H1 (cell line): ENCODE data around the gene CLPTM1L. TPM values are rescaled to one million over a fixed set of nuclear protein-coding genes. Genes with fewer than 3 reads are reported as not detected.

ENCODE experiments used
- CTCF ChIA-PET: fragments of 300-600 bp; sonication (Branson Sonifier 250); formaldehyde crosslinking; loops from one replicate; lab custom pipeline; 2021; ENCODE audit not compliant: partially characterized antibody; lab: Charles Lee
- POLR2A ChIA-PET: fragments of 300-600 bp; sonication (Branson Sonifier 250); formaldehyde crosslinking; loops from one replicate; lab custom pipeline; 2021; ENCODE audit warnings: inconsistent platforms; ENCODE audit not compliant: partially characterized antibody; lab: Charles Lee
- DNase-seq, 2 experiments: peaks; one replicate each; pipeline versions ENCODE4 v3.0.0 to v3.0.0-alpha.2; 2010 to 2022; ENCODE audit warnings: low spot score in 2 of 2, low read depth in 1 of 2, mixed read lengths in 1 of 2
- FAIRE-seq: peaks from 2 replicates; lab custom pipeline; 2011; peaks lifted over from hg19 to GRCh38; lab: Jason Lieb, UNC
- H2AFZ ChIP-seq: 2 replicates; pipeline ENCODE4 v1.8.1; 2012; ENCODE audit warnings: low read length, inconsistent platforms
- H2AK5ac ChIP-seq: 2 replicates; pipeline ENCODE4 v1.6.1; 2013; ENCODE audit warnings: low read depth, low read length
- H2BK120ac ChIP-seq: replicated peaks from 2 replicates; pipeline ENCODE3; 2013; ENCODE audit warnings: low read depth, low read length, inconsistent platforms
- H2BK12ac ChIP-seq: 2 replicates; pipeline ENCODE4 v1.6.1; 2013; ENCODE audit warnings: low read depth, low read length
- H2BK15ac ChIP-seq: 2 replicates; pipeline ENCODE4 v1.6.1; 2013; ENCODE audit warnings: low read length
- H2BK20ac ChIP-seq: 2 replicates; pipeline ENCODE4 v1.6.1; 2013; ENCODE audit warnings: low read length
- H2BK5ac ChIP-seq: 2 replicates; pipeline ENCODE4 v1.6.1; 2013; ENCODE audit warnings: low read depth, low read length
- H3K14ac ChIP-seq: 2 replicates; pipeline ENCODE4 v1.6.1; 2013; ENCODE audit warnings: inconsistent platforms; ENCODE audit not compliant: insufficient read length
- H3K18ac ChIP-seq: 2 replicates; pipeline ENCODE4 v1.6.1; 2013; ENCODE audit warnings: low read length; ENCODE audit errors: extremely low read depth
- H3K23ac ChIP-seq: 2 replicates; pipeline ENCODE4 v1.6.1; 2013; ENCODE audit warnings: inconsistent platforms; ENCODE audit not compliant: insufficient read length
- H3K23me2 ChIP-seq: 2 replicates; pipeline ENCODE4 v1.6.1; 2013; ENCODE audit warnings: low read depth, low read length
- H3K27ac ChIP-seq: 2 replicates; pipeline ENCODE4 v1.6.1; 2011; ENCODE audit warnings: low read depth, low read length, inconsistent platforms
- H3K27me3 ChIP-seq, 4 experiments: replicated peaks in 1 of 4; 1 replicate in 1 of 4; 2 replicates in 3 of 4; pipeline versions ENCODE4 v1.6.1 to v1.8.1; 2011 to 2013; ENCODE audit warnings: low read length in 3 of 4, mild to moderate bottlenecking in 3 of 4, inconsistent platforms in 2 of 4, mixed read lengths in 2 of 4, moderate library complexity in 1 of 4; ENCODE audit not compliant: control insufficient read depth in 3 of 4, insufficient read depth in 3 of 4; ENCODE audit errors: extremely low read depth in 1 of 4
- H3K36me3 ChIP-seq, 4 experiments: 2 replicates each; pipeline versions ENCODE4 v1.6.1 to v1.8.1; 2011 to 2013; ENCODE audit warnings: mild to moderate bottlenecking in 4 of 4, low read length in 3 of 4, moderate library complexity in 2 of 4, control low read depth in 1 of 4, inconsistent platforms in 1 of 4; ENCODE audit not compliant: insufficient read depth in 4 of 4, control insufficient read depth in 2 of 4
- H3K4ac ChIP-seq: replicated peaks from 2 replicates; pipeline ENCODE3; 2013; ENCODE audit warnings: low read length, low read depth, mixed read lengths, inconsistent platforms; ENCODE audit not compliant: insufficient read length
- H3K4me1 ChIP-seq, 4 experiments: replicated peaks in 1 of 4; 1 replicate in 1 of 4; 2 replicates in 3 of 4; pipeline versions ENCODE4 v1.6.1 to v1.8.1; 2011 to 2013; ENCODE audit warnings: low read length in 3 of 4, inconsistent platforms in 2 of 4, mixed read lengths in 1 of 4; ENCODE audit not compliant: insufficient read depth in 4 of 4, control insufficient read depth in 3 of 4
- H3K4me2 ChIP-seq, 2 experiments: 2 replicates each; pipeline versions ENCODE4 v1.6.1 to v1.8.1; 2011 to 2013; ENCODE audit warnings: low read depth in 2 of 2, low read length in 2 of 2, control low read depth in 1 of 2, inconsistent platforms in 1 of 2, mild to moderate bottlenecking in 1 of 2; ENCODE audit not compliant: insufficient read depth in 1 of 2
- H3K4me3 ChIP-seq, 4 experiments: fragments of 200-600, 300-600 bp in 1 of 4; sonication (generic), shearing (Covaris generic), sonication (Bioruptor Twin) in 1 of 4; 2 replicates each; pipeline versions ENCODE4 v1.5.1 to v1.8.1; 2011 to 2016; ENCODE audit warnings: low read length in 4 of 4, low read depth in 3 of 4, control low read depth in 2 of 4, inconsistent platforms in 2 of 4, mild to moderate bottlenecking in 2 of 4, mixed read lengths in 1 of 4, moderate library complexity in 1 of 4; ENCODE audit not compliant: insufficient read depth in 2 of 4; ENCODE audit errors: extremely low read depth in 1 of 4
- H3K56ac ChIP-seq: replicated peaks from 2 replicates; pipeline ENCODE3; 2013; ENCODE audit warnings: low read depth, mild to moderate bottlenecking, mixed read lengths, low read length, inconsistent platforms; ENCODE audit not compliant: insufficient read length
- H3K79me1 ChIP-seq: 2 replicates; pipeline ENCODE4 v1.6.1; 2013; ENCODE audit warnings: low read depth, low read length, control low read depth
- H3K79me2 ChIP-seq, 2 experiments: 2 replicates each; pipeline versions ENCODE4 v1.6.1 to v1.8.1; 2012 to 2013; ENCODE audit warnings: low read length in 2 of 2, mild to moderate bottlenecking in 2 of 2, inconsistent platforms in 1 of 2; ENCODE audit not compliant: insufficient read depth in 2 of 2, control insufficient read depth in 1 of 2
- H3K9ac ChIP-seq, 4 experiments: replicated peaks in 1 of 4; 1 replicate in 1 of 4; 2 replicates in 3 of 4; pipeline versions ENCODE4 v1.6.1 to v1.8.1; 2011 to 2013; ENCODE audit warnings: low read depth in 3 of 4, low read length in 3 of 4, control low read depth in 2 of 4, mild to moderate bottlenecking in 2 of 4, moderate library complexity in 2 of 4, inconsistent platforms in 1 of 4; ENCODE audit errors: extremely low read depth in 1 of 4
- H3K9me3 ChIP-seq, 2 experiments: 2 replicates each; pipeline versions ENCODE4 v1.6.1 to v1.8.1; 2012 to 2013; ENCODE audit warnings: mild to moderate bottlenecking in 2 of 2, moderate library complexity in 2 of 2, control low read depth in 1 of 2, inconsistent platforms in 1 of 2, low read depth in 1 of 2, low read length in 1 of 2, mixed read lengths in 1 of 2; ENCODE audit not compliant: insufficient read depth in 2 of 2
- H4K20me1 ChIP-seq, 2 experiments: replicated peaks in 1 of 2; 2 replicates each; pipeline versions ENCODE3 to v1.8.1; 2011 to 2013; ENCODE audit warnings: inconsistent platforms in 2 of 2, low read length in 2 of 2, mild to moderate bottlenecking in 1 of 2; ENCODE audit not compliant: insufficient read depth in 2 of 2, control insufficient read depth in 1 of 2
- H4K5ac ChIP-seq: 2 replicates; pipeline ENCODE4 v1.6.1; 2013; ENCODE audit warnings: low read length, low read depth, mixed read lengths, inconsistent platforms; ENCODE audit not compliant: insufficient read length
- H4K8ac ChIP-seq: 2 replicates; pipeline ENCODE4 v1.8.0; 2013; ENCODE audit warnings: mild to moderate bottlenecking, moderate library complexity, low read length, inconsistent platforms; ENCODE audit not compliant: insufficient read depth; ENCODE audit errors: extremely low read depth
- H4K91ac ChIP-seq: replicated peaks from 2 replicates; pipeline ENCODE3; 2013; ENCODE audit warnings: low read length, mixed read lengths, inconsistent platforms; ENCODE audit not compliant: insufficient read length
- ASH2L ChIP-seq: fragments of 200-600, 300-600 bp; sonication (generic); IDR thresholded peaks from one replicate; pipeline ENCODE4 v1.7.1; 2017; ENCODE audit warnings: low read length
- BACH1 ChIP-seq: IDR thresholded peaks from 2 replicates; pipeline ENCODE4 v1.6.1; 2012; ENCODE audit warnings: low read length, improper control_type of control experiment
- CTBP2 ChIP-seq: IDR thresholded peaks from 2 replicates; pipeline ENCODE4 v1.7.0; 2011; ENCODE audit warnings: borderline replicate concordance, mild to moderate bottlenecking, moderate library complexity, mixed read lengths, low read length; ENCODE audit not compliant: insufficient read depth, insufficient read length
- GABPA ChIP-seq: IDR thresholded peaks from 2 replicates; pipeline ENCODE4 v1.6.1; 2011; ENCODE audit warnings: mild to moderate bottlenecking, low read length, moderate library complexity, borderline replicate concordance; ENCODE audit not compliant: insufficient read depth
- JUND ChIP-seq: IDR thresholded peaks from 2 replicates; pipeline ENCODE4 v1.6.1; 2011; ENCODE audit warnings: mild to moderate bottlenecking, improper control_type of control experiment, low read length
- MAFK ChIP-seq: IDR thresholded peaks from 2 replicates; pipeline ENCODE4 v1.6.1; 2012; ENCODE audit warnings: low read depth, mild to moderate bottlenecking, improper control_type of control experiment, low read length
- NRF1 ChIP-seq: IDR thresholded peaks from 2 replicates; pipeline ENCODE4 v1.6.1; 2011; ENCODE audit warnings: mild to moderate bottlenecking, low read depth, low read length, improper control_type of control experiment
- RXRA ChIP-seq: IDR thresholded peaks from 2 replicates; pipeline ENCODE4 v1.6.1; 2011; ENCODE audit warnings: low read depth, mild to moderate bottlenecking, low read length, moderate library complexity; ENCODE audit not compliant: insufficient read depth
- TEAD4 ChIP-seq: IDR thresholded peaks from 2 replicates; pipeline ENCODE4 v1.6.1; 2012; ENCODE audit warnings: low read depth, low read length, inconsistent platforms, mixed read lengths
- WGBS, 2 experiments: shearing (Covaris generic) in 1 of 2; methylation state at CpG; one replicate each; pipeline versions ENCODE4 v1.1.6 to v1.1.7; 2013 to 2015; ENCODE audit warnings: low lambda C conversion rate in 2 of 2, mixed read lengths in 2 of 2, inconsistent platforms in 1 of 2, low coverage in 1 of 2, missing lambda C conversion rate in 1 of 2; ENCODE audit not compliant: insufficient replicate concordance in 2 of 2, insufficient coverage in 1 of 2, insufficient read length in 1 of 2; ENCODE audit errors: extremely low coverage in 1 of 2, missing lambda C conversion rate in 1 of 2; 5-methylcytosine and 5-hydroxymethylcytosine counted together
- polyA plus RNA-seq, 7 experiments: library from polyadenylated mRNA; depleted of rRNA in 3 of 7; stranded (reverse) in 5 of 7; unstranded in 2 of 7; fragments of >200 nt in 5 of 7; fragments of 200-250 nt in 2 of 7; gene quantifications; 1 replicate in 5 of 7; 2 replicates in 1 of 7; 4 replicates in 1 of 7; pipeline versions ENCODE4 v1.2.1 to v1.2.3, GENCODE V29; 2011 to 2013; ENCODE audit warnings: missing spikeins in 2 of 7, mixed read lengths in 2 of 7
- total RNA-seq: library from RNA; stranded (reverse); fragmentation: NEBNext Ultra II Directional; extraction: Animal tissue kit (Norgen Biotek cat#: 25700); gene quantifications from 2 replicates; pipeline ENCODE4 v1.2.1, GENCODE V29; 2021
- TF ChIP-seq, protein P1 (sequence below), 3 experiments: IDR thresholded peaks; 1 replicate in 2 of 3; 2 replicates in 1 of 3; pipeline versions ENCODE4 v1.5.1 to v1.6.1; 2011; ENCODE audit warnings: low read length in 3 of 3, mild to moderate bottlenecking in 3 of 3, inconsistent platforms in 2 of 3, low read depth in 1 of 3, moderate library complexity in 1 of 3; ENCODE audit not compliant: insufficient read depth in 1 of 3; ENCODE audit errors: control extremely low read depth in 1 of 3
- TF ChIP-seq, protein P2 (sequence below): IDR thresholded peaks from 2 replicates; pipeline ENCODE4 v1.6.1; 2011; ENCODE audit warnings: low read depth, mild to moderate bottlenecking, low read length; ENCODE audit not compliant: insufficient read depth

Gene CLPTM1L
- total and polyA plus RNA-seq, 2 of the 8 experiments (the other 6 are each of a cell fraction or from before 2014, with no cell fraction given) = 102 to 119 TPM

DNA sequence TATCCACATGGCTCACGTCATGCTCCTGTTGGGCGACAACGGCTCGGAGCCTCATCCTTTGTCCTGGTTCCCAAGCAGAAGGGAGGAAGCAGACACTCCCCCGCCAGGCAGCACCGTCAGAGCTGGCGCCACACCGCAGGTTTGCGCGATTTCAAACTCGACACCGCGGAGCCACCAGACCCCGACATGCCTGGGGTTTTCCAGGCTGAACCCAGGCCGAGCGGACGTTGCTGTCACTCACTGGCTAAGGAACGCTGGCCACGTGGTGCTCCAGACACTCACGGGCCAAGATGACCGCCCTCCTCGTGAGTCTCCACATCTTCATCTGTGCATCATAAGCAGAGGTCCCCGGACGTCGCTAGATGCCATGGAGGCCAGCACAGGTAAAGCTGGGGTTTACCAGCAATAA lies 59.0 kb downstream of the CLPTM1L start:
- no peaks in the 10 kb centered on the region for H3K23me2 ChIP-seq
- no peak overlapping the region for H4K8ac ChIP-seq
- peaks cover 0 to 30% of the 10 kb centered on the region in 2 experiments; a peak in 3 of 4 replicates for H3K79me2 ChIP-seq
- no peak for FAIRE-seq
- no peak overlapping the region for H3K18ac ChIP-seq
- no peak overlapping the region for H3K4me3 ChIP-seq
- no peak overlapping the region for H2BK15ac ChIP-seq
- H3K23ac ChIP-seq = no peak overlapping the region
- no peaks in the 10 kb centered on the region for H3K27me3 ChIP-seq
- H4K91ac ChIP-seq = no peak overlapping the region
- WGBS, 2 experiments = 97% methylated on average over 25 of the region's 25 CpGs; no CpG with 5 or more reads in 1 of the 2 experiments
- H2BK120ac ChIP-seq = no peak overlapping the region
- no peak overlapping the region for H4K5ac ChIP-seq
- POLR2A ChIA-PET = interaction anchor here (1.0 to 1.4 kb wide), 2 partner anchors 10 to 25 kb away, joined by 3 read pairs; no protein-coding TSS in a partner anchor
- no peak overlapping the region for H3K27ac ChIP-seq
- peaks cover 5% of the 10 kb centered on the region; the same call in 1 of the 2 replicates for H3K79me1 ChIP-seq
- no peak overlapping the region for H3K4me2 ChIP-seq
- H3K4ac ChIP-seq = no peak overlapping the region
- H3K4me1 ChIP-seq = no peaks in the 10 kb centered on the region
- no peak overlapping the region for H2BK20ac ChIP-seq
- no peak overlapping the region for H3K56ac ChIP-seq
- no peak overlapping the region for H2BK5ac ChIP-seq
- CTCF ChIA-PET = interaction anchor here (0.9 kb wide), 1 partner anchor 9 kb away, joined by 4 read pairs; no protein-coding TSS in a partner anchor
- peaks cover 0 to 4% of the 10 kb centered on the region in 2 experiments; a peak in 1 of 4 replicates for H3K9me3 ChIP-seq
- H3K36me3 ChIP-seq = peaks cover 0 to 7% (median 2%) of the 10 kb centered on the region in 4 experiments; a peak in 4 of 8 replicates
- DNase-seq = no peak
- no peak overlapping the region for H3K14ac ChIP-seq
- no peak overlapping the region for H3K9ac ChIP-seq
- peaks cover 6 to 12% of the 10 kb centered on the region in 2 experiments for H4K20me1 ChIP-seq
- no peak overlapping the region for H2BK12ac ChIP-seq
- H2AFZ ChIP-seq = no peak overlapping the region
- H2AK5ac ChIP-seq = no peak overlapping the region
- TF ChIP-seq TEAD4 = no peak
- TF ChIP-seq CTBP2 = no peak
- no peak for TF ChIP-seq ASH2L
- TF ChIP-seq BACH1 = no peak
- no peak for TF ChIP-seq GABPA
- TF ChIP-seq, protein P1, sequence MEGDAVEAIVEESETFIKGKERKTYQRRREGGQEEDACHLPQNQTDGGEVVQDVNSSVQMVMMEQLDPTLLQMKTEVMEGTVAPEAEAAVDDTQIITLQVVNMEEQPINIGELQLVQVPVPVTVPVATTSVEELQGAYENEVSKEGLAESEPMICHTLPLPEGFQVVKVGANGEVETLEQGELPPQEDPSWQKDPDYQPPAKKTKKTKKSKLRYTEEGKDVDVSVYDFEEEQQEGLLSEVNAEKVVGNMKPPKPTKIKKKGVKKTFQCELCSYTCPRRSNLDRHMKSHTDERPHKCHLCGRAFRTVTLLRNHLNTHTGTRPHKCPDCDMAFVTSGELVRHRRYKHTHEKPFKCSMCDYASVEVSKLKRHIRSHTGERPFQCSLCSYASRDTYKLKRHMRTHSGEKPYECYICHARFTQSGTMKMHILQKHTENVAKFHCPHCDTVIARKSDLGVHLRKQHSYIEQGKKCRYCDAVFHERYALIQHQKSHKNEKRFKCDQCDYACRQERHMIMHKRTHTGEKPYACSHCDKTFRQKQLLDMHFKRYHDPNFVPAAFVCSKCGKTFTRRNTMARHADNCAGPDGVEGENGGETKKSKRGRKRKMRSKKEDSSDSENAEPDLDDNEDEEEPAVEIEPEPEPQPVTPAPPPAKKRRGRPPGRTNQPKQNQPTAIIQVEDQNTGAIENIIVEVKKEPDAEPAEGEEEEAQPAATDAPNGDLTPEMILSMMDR (IDR thresholded peaks at IDR 0.05; ENCODE audit: control extremely low read depth in 1 of 3, insufficient read depth in 1 of 3, low read depth in 1 of 3, low read length in 3 of 3) = no peak
- no peak for TF ChIP-seq JUND
- TF ChIP-seq, protein P2, sequence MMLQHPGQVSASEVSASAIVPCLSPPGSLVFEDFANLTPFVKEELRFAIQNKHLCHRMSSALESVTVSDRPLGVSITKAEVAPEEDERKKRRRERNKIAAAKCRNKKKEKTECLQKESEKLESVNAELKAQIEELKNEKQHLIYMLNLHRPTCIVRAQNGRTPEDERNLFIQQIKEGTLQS = no peak
- TF ChIP-seq MAFK = no peak
- TF ChIP-seq RXRA = no peak
- TF ChIP-seq NRF1 = no peak
